Fibroblast of peridontal ligament (primary cell): ENCODE measurements around the gene NXF2.
A peak's percentile ranks its signal among the peaks of the same experiment; 100 is the strongest.
"Not testable (repeated sequence)": the region's sequence is repeated elsewhere in the genome, so short reads cannot be mapped to it uniquely, and the experiment has no call there.

ENCODE experiments used
- DNase-seq: peaks from one replicate; pipeline ENCODE4 v3.0.0-alpha.2; 2010; ENCODE audit errors: extremely low read depth

The NXF2 gene

GRCh38 chrX:102246893-102247292 is at the start of gene NXF2:
Gene NXF2 (plus strand): TSS chrX:102247167. CDS start chrX:102307079, 59,912 bp downstream.
- not testable (repeated sequence) for DNase-seq

- not testable (repeated sequence) for DNase-seq
These were observed 39.0 kb upstream of the NXF2 start for GRCh38 chrX:102207940-102208339.

GRCh38 chrX:102214986-102215385 is 32.0 kb upstream of the NXF2 start, which contains the start of gene TCP11X1:
Gene TCP11X1 (plus strand): TSS chrX:102215301.
- not testable (repeated sequence) for DNase-seq

- DNase-seq, result not testable (repeated sequence)
These were observed 30.5 kb upstream of the NXF2 start for GRCh38 chrX:102216497-102216896.

- not testable (repeated sequence) for DNase-seq
These were observed 11.3 kb upstream of the NXF2 start for GRCh38 chrX:102235678-102236077.

- not testable (repeated sequence) for DNase-seq
These were observed 6.7 kb upstream of the NXF2 start for GRCh38 chrX:102240265-102240664.

- not testable (repeated sequence) for DNase-seq
These were observed 25.3 kb downstream of the NXF2 start for GRCh38 chrX:102272231-102272630.

- DNase-seq, result no peak
These were observed 91.2 kb downstream of the NXF2 start for GRCh38 chrX:102338162-102338561.

- DNase-seq, result no peak
These were observed 92.6 kb downstream of the NXF2 start for GRCh38 chrX:102339312-102340298.

- peak; percentile 1 for DNase-seq
These were observed 94.9 kb downstream of the NXF2 start for GRCh38 chrX:102341867-102342266.

GRCh38 chrX:102345916-102346315 is 98.9 kb downstream of the NXF2 start:
- peak; percentile 44 for DNase-seq
